Muscle layer of colon (tissue), 2 donors: ENCODE data around the gene RIMKLB.
"Not testable (repeated sequence)": the region's sequence is repeated elsewhere in the genome, so short reads cannot be mapped to it uniquely, and the experiment has no call there.

Source experiments
- H3K27ac ChIP-seq: one replicate; pipeline ENCODE4 v1.7.0; 2013; ENCODE audit warnings: low read depth, mild to moderate bottlenecking, low read length, moderate library complexity
- H3K27me3 ChIP-seq, 2 donors: one replicate each; pipeline ENCODE4 v1.7.0; 2013; ENCODE audit warnings: low read length in 2 of 2, mild to moderate bottlenecking in 2 of 2; ENCODE audit not compliant: insufficient read depth in 2 of 2, control insufficient read depth in 1 of 2
- H3K36me3 ChIP-seq: one replicate; pipeline ENCODE4 v1.7.0; 2013; ENCODE audit warnings: mild to moderate bottlenecking, low read length; ENCODE audit not compliant: insufficient read depth
- H3K4me1 ChIP-seq: one replicate; pipeline ENCODE4 v1.7.0; 2013; ENCODE audit warnings: mild to moderate bottlenecking, low read length; ENCODE audit not compliant: insufficient read depth
- H3K4me3 ChIP-seq, 2 donors: one replicate each; pipeline ENCODE4 v1.7.0; 2013; ENCODE audit warnings: low read length in 2 of 2, low read depth in 1 of 2, mild to moderate bottlenecking in 1 of 2, moderate library complexity in 1 of 2
- H3K9ac ChIP-seq: one replicate; pipeline ENCODE4 v1.7.0; 2013; ENCODE audit warnings: low read length
- H3K9me3 ChIP-seq: one replicate; pipeline ENCODE4 v1.7.0; 2013; ENCODE audit warnings: mild to moderate bottlenecking, low read length
- donor health status: abdominal sarcoma.
- donor health status: Adenocarcinoma of cecum.

The RIMKLB gene

DNA sequence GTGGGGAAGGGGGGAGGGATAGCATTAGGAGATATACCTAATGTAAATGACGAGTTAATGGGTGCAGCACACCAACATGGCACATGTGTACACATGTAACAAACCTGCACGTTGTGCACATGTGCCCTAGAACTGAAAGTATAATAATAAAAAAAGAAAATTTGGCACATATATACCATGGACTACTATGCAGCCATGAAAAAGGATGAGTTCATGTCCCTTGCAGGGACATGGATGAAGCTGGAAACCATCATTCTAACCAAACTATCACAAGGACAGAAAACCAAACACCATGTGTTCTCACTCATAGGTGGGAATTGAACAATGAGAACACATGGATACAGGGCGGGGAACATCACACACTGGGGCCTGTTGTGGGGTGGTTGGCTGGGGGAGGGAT is 103.4 kb downstream of the RIMKLB start:
- H3K36me3 ChIP-seq, H3K4me1 ChIP-seq, H3K4me3 ChIP-seq, H3K9me3 ChIP-seq, H3K9ac ChIP-seq, H3K27me3 ChIP-seq, H3K27ac ChIP-seq: not testable (repeated sequence)

DNA sequence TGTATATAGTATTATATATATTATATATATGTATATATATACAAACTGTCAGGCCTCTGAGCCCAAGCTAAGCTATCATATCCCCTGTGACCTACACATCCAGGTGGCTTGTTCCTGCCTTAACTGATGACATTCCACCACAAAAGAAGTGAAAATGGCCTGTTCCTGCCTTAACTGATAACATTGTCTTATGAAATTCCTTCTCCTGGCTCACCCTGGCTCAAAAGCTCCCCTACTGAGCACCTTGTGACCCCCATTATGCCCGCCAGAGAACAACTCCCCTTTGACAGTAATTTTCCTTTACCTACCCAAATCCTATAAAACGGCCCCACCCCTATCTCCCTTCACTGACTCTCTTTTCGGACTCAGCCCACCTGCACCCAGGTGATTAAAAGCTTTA is 107.0 kb downstream of the RIMKLB start:
- not testable (repeated sequence) for H3K4me3 ChIP-seq, H3K9me3 ChIP-seq, H3K4me1 ChIP-seq, H3K27me3 ChIP-seq, H3K36me3 ChIP-seq, H3K9ac ChIP-seq, H3K27ac ChIP-seq

DNA sequence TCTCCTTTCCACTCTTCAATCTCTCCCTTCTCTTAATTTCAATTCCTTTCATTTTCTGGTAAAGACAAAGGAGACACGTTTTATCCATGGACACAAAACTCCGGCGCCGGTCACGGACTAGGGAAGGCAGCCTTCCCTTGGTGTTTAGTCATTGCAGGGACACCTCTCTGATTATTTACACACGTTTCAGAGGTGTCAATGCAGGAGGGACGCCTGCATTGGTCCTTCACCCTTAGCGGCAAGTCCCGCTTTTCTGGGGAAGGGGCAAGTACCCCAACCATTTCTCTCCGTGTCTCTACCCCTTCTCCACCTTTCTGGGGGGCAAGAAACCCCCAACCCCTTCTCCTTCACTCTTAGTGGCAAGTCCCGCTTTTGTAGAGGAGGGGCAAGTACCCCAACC is 107.7 kb downstream of the RIMKLB start:
- H3K4me1 ChIP-seq, H3K9ac ChIP-seq, H3K4me3 ChIP-seq, H3K27me3 ChIP-seq, H3K27ac ChIP-seq, H3K36me3 ChIP-seq, H3K9me3 ChIP-seq: not testable (repeated sequence)

DNA sequence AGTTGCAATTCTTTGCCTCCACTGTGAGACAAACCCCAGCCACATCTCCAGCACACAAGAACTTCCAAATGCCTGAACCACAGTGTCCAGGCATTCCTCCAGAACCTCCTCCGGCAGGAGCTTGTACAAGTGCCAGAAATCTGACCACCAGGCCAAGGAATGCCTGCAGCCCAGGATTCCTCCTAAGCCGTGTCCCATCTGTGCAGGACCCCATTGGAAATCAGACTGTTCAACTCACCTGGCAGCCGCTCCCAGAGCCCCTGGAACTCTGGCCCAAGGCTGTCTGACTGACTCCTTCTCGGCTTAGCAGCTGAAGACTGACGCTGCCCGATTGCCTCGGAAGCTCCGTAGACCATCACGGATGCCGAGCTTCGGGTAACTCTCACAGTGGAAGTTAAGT is 109.3 kb downstream of the RIMKLB start:
- H3K4me1 ChIP-seq, H3K36me3 ChIP-seq, H3K9ac ChIP-seq: not testable (repeated sequence)

DNA sequence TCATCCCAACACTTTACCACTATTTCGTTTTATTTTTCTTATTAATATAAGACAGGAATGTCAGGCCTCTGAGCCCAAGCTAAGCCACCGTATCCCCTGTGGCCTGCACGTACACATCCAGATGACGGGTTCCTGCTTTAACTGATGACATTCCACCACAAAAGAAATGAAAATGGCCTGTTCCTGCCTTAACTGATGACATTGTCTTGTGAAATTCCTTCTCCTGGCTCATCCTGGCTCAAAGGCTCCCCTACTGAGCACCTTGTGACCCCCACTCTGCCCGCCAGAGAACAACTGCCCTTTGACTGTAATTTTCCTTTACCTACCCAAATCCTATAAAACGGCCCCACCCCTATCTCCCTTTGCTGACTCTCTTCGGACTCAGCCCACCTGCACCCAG is 112.3 kb downstream of the RIMKLB start:
- not testable (repeated sequence) for H3K27me3 ChIP-seq, H3K4me1 ChIP-seq, H3K9me3 ChIP-seq, H3K27ac ChIP-seq, H3K9ac ChIP-seq, H3K36me3 ChIP-seq, H3K4me3 ChIP-seq

More for the DNA sequence above, 109.3 kb downstream of the RIMKLB start:
- H3K27ac ChIP-seq, H3K9me3 ChIP-seq, H3K4me3 ChIP-seq, H3K27me3 ChIP-seq: not testable (repeated sequence)

DNA sequence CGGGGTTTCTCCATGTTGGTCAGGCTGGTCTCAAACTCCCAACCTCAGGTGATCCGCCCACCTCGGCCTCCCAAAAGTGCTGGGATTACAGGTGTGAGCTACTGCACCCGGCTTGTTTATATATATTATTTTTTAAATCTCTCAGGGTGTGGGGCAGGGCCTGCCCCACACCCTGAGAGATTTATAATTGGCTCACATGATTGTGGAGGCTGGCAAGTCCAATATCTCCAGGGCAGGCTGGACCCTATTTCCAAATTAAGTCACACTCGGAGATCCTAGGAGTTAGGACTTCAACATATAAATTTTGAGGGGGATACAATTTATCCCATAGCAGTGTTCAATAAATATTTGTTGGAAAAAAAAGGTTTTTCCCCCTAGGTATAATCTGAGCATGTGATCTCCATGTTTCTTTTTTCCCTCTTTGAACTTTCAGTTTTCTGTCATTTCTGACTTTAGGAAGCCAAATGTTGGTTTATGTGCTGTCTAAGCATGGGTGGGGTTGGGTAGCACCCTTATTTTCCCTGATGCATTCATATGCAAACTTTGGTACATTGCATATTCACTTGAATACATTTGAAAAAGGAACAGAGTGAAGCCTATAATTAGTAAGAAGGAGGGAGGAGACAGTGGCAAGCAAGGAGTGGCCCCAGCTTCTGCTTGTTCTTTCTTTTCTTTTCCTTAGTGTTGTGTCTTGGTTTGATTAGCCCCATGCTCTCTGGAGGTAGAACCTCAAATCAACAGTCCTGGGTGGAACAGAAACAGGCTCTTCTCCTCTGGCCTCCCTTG is 116.0 kb downstream of the RIMKLB start:
- Histone ChIP-seq H3K4me3 (no peak overlapping the region), H3K9ac (no peak overlapping the region), H3K27me3 (no peaks in the 10 kb centered on the region), H3K36me3 (no peaks in the 10 kb centered on the region), H3K4me1 (no peaks in the 10 kb centered on the region), H3K27ac (no peak overlapping the region), H3K9me3 (no peaks in the 10 kb centered on the region)

DNA sequence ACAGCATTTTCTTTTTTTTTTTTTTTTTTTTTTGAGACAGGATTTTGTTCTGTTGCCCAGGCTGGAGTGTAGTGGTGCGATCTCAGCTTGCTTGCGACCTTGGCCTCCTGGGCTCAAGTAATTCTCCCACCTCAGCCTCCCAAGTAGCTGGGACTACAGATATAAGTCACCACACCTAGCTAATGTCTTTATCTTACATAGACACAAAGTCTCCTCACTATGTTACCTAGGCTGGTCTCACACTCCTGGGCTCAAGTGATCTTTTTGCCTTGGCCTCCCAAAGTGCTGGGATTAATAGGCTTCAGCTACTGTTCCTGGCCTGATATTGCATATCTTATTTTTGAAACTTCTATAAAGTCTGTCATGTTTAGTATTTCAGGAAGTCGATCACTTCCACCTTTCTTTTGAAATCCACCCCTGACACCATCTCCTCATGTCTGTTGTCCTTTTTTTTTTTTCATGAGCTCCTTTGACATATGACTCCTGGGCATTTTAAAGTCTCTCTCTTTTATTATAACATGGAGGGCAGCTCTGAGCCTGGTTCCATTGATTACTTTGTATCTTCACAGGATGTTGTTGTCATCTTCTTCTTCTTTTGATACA is 118.8 kb downstream of the RIMKLB start:
- no peaks in the 10 kb centered on the region for H3K36me3 ChIP-seq
- H3K27ac ChIP-seq = no peak overlapping the region
- no peaks in the 10 kb centered on the region for H3K9me3 ChIP-seq
- no peak overlapping the region for H3K9ac ChIP-seq
- H3K4me3 ChIP-seq = no peak overlapping the region
- H3K27me3 ChIP-seq = no peaks in the 10 kb centered on the region
- no peaks in the 10 kb centered on the region for H3K4me1 ChIP-seq

DNA sequence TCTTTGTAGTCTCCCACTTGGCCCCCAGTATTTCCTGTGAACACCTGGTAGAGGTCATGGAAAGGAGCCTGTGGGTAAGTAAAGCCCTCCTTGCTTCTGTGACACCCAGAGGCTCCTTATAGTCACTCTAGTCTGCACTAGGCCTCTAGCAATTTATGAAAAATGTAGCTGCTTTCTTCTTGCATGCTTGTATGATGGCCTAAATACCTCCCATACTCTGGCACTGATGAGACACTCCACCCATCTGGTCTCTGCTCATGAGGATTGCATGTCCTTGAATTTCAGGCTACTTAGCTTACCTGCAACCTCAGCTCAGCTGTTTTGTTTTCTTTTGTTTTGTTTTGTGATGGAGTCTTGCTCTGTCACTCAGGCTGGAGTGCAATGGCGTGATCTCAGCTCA is 120.1 kb downstream of the RIMKLB start:
- Histone ChIP-seq H3K27me3 (no peaks in the 10 kb centered on the region), H3K4me3 (no peak overlapping the region), H3K27ac (no peak overlapping the region), H3K4me1 (no peaks in the 10 kb centered on the region), H3K9me3 (no peaks in the 10 kb centered on the region), H3K36me3 (no peaks in the 10 kb centered on the region), H3K9ac (no peak overlapping the region)

DNA sequence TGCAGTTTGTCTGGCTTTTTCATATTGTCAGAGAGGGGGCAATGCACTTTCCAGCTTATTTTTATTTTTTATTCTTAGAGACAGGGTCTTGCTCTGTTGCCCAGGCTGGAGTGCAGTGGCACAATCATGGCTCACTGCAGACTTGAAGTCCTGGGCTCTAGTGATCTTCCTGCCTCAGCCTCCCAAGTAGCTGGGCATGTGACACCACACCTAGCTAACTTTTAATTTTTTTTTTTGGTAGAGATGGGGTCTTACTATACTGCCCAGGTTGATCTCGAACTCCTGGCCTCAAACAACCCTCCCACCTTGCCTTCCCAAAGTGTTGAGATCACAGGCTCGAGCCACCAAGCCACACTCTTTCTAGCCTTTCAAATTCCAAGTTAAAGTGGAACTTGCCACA is 120.7 kb downstream of the RIMKLB start:
- H3K36me3 ChIP-seq = no peaks in the 10 kb centered on the region
- no peaks in the 10 kb centered on the region for H3K27me3 ChIP-seq
- no peak overlapping the region for H3K27ac ChIP-seq
- H3K9ac ChIP-seq = no peak overlapping the region
- no peak overlapping the region for H3K4me3 ChIP-seq
- H3K9me3 ChIP-seq = no peaks in the 10 kb centered on the region
- H3K4me1 ChIP-seq = no peaks in the 10 kb centered on the region

DNA sequence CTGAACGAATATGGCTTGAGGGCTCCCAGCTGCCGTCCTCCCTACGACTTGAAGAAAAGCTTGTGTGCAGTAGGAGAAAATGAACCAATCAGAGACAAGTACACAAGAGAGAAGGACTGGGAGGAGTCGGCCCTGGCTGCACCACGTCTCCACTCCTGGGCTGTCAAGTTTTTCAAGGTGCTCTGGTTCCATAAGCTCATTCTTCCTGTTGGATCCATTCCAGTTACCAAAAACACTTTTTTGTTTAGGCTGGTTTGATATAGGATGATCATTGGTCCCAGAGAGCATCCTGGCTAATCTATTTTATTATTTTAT is 121.8 kb downstream of the RIMKLB start:
- Histone ChIP-seq H3K9me3 (no peaks in the 10 kb centered on the region), H3K9ac (no peak overlapping the region), H3K4me3 (no peak overlapping the region), H3K27ac (no peak overlapping the region), H3K4me1 (no peaks in the 10 kb centered on the region), H3K27me3 (no peaks in the 10 kb centered on the region), H3K36me3 (no peaks in the 10 kb centered on the region)

DNA sequence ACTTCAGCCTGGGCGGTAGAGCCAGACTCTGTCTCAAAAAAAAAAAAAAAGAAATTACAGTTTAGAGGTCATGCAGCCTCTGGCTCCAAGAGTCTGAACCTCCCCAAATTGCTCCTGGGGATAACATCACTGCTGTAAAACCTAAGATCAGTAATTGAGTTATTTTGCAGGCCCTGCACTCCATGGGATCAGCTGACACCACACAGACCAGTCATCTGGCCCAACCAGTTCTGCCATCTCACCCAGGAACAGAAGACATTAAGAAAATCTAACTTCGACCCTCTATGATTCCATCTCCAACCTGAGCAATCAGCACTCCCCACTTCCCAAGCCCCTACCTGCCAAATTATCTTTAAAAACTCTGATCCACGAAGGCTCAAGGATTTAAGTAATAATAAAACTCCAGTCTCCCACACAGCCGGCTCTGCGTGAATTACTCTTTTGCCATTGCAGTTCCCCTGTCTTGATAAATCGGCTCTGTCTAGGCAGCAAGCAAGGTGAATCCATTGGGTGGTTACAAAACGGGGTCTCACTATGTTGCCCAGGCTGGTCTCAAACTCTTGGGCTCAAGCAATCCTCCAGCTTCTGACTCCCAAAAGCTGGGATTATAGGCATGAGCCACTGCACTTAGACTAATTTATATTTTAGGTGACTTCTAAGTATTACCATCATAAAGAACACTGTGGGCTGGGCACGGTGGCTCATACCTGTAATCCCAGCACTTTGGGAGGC is 123.1 kb downstream of the RIMKLB start:
- H3K27ac ChIP-seq, H3K4me1 ChIP-seq, H3K36me3 ChIP-seq, H3K9me3 ChIP-seq, H3K4me3 ChIP-seq, H3K9ac ChIP-seq, H3K27me3 ChIP-seq: not testable (repeated sequence)

DNA sequence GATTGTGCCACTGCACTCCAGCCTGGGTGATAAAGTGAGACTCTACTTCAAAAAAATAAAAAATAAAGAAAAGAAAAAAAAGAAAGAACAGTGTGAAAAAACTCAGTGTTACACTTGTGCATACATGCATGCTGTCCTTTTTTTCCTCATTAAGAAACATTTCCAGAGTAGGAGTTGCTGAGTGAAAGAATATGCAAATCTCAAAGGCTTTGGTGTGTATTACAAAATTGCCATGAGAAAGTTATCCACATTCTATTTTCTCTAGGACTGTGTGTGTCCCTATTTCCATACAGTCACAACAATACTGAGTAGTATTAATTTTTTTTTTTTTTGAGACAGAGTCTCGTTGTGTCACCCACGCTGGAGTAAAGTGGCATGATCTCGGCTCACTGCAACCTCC is 123.8 kb downstream of the RIMKLB start:
- Histone ChIP-seq H3K4me3 (no peak overlapping the region), H3K27ac (no peak overlapping the region), H3K9ac (no peak overlapping the region), H3K9me3 (no peaks in the 10 kb centered on the region), H3K36me3 (no peaks in the 10 kb centered on the region), H3K4me1 (no peaks in the 10 kb centered on the region), H3K27me3 (no peaks in the 10 kb centered on the region)
